ENCODE measurements around the gene APOC4.

DNA sequence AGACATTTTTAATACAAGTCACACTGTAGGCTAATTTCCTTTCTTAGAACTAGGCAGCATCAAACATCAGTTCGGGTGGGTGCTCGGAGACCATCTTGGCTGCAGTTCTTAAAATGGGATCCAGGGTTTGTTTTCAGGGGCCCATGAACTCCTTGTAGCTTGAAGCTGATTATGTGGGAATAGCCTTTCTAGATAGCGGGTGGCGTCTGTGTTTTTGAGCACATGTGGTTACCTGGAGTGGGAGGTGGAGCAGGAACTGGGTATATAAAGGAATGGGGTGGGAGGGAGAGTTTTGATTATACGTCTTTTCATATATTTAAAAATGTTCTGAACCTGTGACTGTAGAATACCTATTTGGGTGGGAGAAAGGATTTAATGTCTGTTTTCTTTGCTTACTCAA lies 26.1 kb downstream of the APOC4 start:
- TF ChIP-seq POLR2A (IDR thresholded peaks at IDR 0.05) (no peak), POLR2AphosphoS5 (IDR thresholded peaks at IDR 0.05) (no peak)
- TF ChIP-seq, protein P1, sequence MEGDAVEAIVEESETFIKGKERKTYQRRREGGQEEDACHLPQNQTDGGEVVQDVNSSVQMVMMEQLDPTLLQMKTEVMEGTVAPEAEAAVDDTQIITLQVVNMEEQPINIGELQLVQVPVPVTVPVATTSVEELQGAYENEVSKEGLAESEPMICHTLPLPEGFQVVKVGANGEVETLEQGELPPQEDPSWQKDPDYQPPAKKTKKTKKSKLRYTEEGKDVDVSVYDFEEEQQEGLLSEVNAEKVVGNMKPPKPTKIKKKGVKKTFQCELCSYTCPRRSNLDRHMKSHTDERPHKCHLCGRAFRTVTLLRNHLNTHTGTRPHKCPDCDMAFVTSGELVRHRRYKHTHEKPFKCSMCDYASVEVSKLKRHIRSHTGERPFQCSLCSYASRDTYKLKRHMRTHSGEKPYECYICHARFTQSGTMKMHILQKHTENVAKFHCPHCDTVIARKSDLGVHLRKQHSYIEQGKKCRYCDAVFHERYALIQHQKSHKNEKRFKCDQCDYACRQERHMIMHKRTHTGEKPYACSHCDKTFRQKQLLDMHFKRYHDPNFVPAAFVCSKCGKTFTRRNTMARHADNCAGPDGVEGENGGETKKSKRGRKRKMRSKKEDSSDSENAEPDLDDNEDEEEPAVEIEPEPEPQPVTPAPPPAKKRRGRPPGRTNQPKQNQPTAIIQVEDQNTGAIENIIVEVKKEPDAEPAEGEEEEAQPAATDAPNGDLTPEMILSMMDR (IDR thresholded peaks at IDR 0.05) = no peak

Data from prostate gland (tissue), 2 donors.